IMR-90 (cell line): ENCODE results near the gene ABHD3. TPM values are rescaled to one million over a fixed set of nuclear protein-coding genes. Genes with fewer than 3 reads are reported as not detected.
A peak's percentile ranks its signal among the peaks of the same experiment; 100 is the strongest.

Experiments
- ATAC-seq: fragments of 200-7000 bp; cut with Tn5 transposase; 2 replicates; pipeline ENCODE4 v1.9.1; 2020; ENCODE audit warnings: low read depth, mild to moderate bottlenecking, moderate library complexity
- BruUV-seq: library from RNA; stranded (reverse); fragments of 400-500 nt; replicated peaks from 2 replicates; lab custom pipeline; 2021; lab: Mats Ljungman, UMichigan
- CTCF ChIA-PET: fragments of 300-600 bp; formaldehyde crosslinking; extraction: SDS; loops from one replicate; lab custom pipeline; 2021; ENCODE audit warnings: antibody characterized with exemption; lab: Yijun Ruan, JAX
- POLR2A ChIA-PET: fragments of 300-600 bp; sonication (Branson Sonifier 250); formaldehyde crosslinking; loops from one replicate; lab custom pipeline; 2022; ENCODE audit warnings: antibody characterized with exemption; ENCODE audit not compliant: unreplicated experiment; lab: Charles Lee
- DNase-seq: peaks from one replicate; pipeline ENCODE4 v3.0.0; 2013
- H2AFZ ChIP-seq: replicated peaks from 2 replicates; pipeline ENCODE3; 2013; ENCODE audit warnings: low read length, mild to moderate bottlenecking; ENCODE audit not compliant: poor library complexity
- H2AK5ac ChIP-seq: 2 replicates; pipeline ENCODE4 v1.6.1; 2013; ENCODE audit warnings: low read depth, low read length, inconsistent platforms
- H2AK9ac ChIP-seq: replicated peaks from 2 replicates; pipeline ENCODE3; 2013; ENCODE audit warnings: mild to moderate bottlenecking, low read depth, low read length, moderate library complexity; ENCODE audit not compliant: poor library complexity
- H2BK120ac ChIP-seq: 2 replicates; pipeline ENCODE4 v1.6.1; 2013; ENCODE audit warnings: low read depth, low read length, inconsistent platforms
- H2BK15ac ChIP-seq: 3 replicates; pipeline ENCODE4 v1.6.1; 2013; ENCODE audit warnings: low read depth, low read length, inconsistent platforms
- H2BK20ac ChIP-seq: 2 replicates; pipeline ENCODE4 v1.6.1; 2013; ENCODE audit warnings: low read depth, mild to moderate bottlenecking, inconsistent platforms, low read length, moderate library complexity
- H2BK5ac ChIP-seq: 2 replicates; pipeline ENCODE4 v1.6.1; 2013; ENCODE audit warnings: mild to moderate bottlenecking, low read depth, low read length, inconsistent platforms; ENCODE audit not compliant: poor library complexity, severe bottlenecking
- H3K14ac ChIP-seq: replicated peaks from 2 replicates; pipeline ENCODE4 v1.6.1; 2013; ENCODE audit warnings: low read depth, low read length, inconsistent platforms
- H3K18ac ChIP-seq: 2 replicates; pipeline ENCODE4 v1.6.1; 2013; ENCODE audit warnings: low read depth, low read length, control low read depth
- H3K23ac ChIP-seq: 2 replicates; pipeline ENCODE4 v1.6.1; 2013; ENCODE audit warnings: low read depth, low read length, inconsistent platforms
- H3K27ac ChIP-seq: 2 replicates; pipeline ENCODE4 v1.5.1; 2013; ENCODE audit warnings: mild to moderate bottlenecking, control low read depth, low read length; ENCODE audit not compliant: insufficient read depth
- H3K27me3 ChIP-seq: 2 replicates; pipeline ENCODE4 v1.6.1; 2013; ENCODE audit warnings: low read length; ENCODE audit not compliant: control insufficient read depth, insufficient read depth
- H3K36me3 ChIP-seq: 2 replicates; pipeline ENCODE4 v1.6.1; 2013; ENCODE audit warnings: low read length, mixed read lengths; ENCODE audit not compliant: control insufficient read depth, insufficient read depth
- H3K4ac ChIP-seq: 2 replicates; pipeline ENCODE4 v1.6.1; 2013; ENCODE audit warnings: low read depth, low read length, inconsistent platforms
- H3K4me1 ChIP-seq: 2 replicates; pipeline ENCODE4 v1.6.1; 2013; ENCODE audit warnings: low read length, mixed read lengths; ENCODE audit not compliant: control insufficient read depth, insufficient read depth
- H3K4me2 ChIP-seq: 2 replicates; pipeline ENCODE4 v1.6.1; 2013; ENCODE audit warnings: low read depth, mild to moderate bottlenecking, control low read depth, low read length, moderate library complexity
- H3K4me3 ChIP-seq: 2 replicates; pipeline ENCODE4 v1.5.1; 2013; ENCODE audit warnings: low read depth, mild to moderate bottlenecking, control low read depth, low read length, moderate library complexity; ENCODE audit not compliant: insufficient read depth
- H3K56ac ChIP-seq: 2 replicates; pipeline ENCODE4 v1.6.1; 2013; ENCODE audit warnings: low read length, inconsistent platforms; ENCODE audit not compliant: insufficient read depth; ENCODE audit errors: extremely low read depth
- H3K79me1 ChIP-seq, 2 experiments: 2 replicates each; pipeline ENCODE4 v1.6.1; 2013; ENCODE audit warnings: low read length in 2 of 2, inconsistent platforms in 1 of 2, low read depth in 1 of 2
- H3K9ac ChIP-seq: 2 replicates; pipeline ENCODE4 v1.6.1; 2013; ENCODE audit warnings: low read depth, low read length, control low read depth
- H3K9me1 ChIP-seq: 2 replicates; pipeline ENCODE4 v1.6.1; 2013; ENCODE audit warnings: low read length, inconsistent platforms; ENCODE audit not compliant: insufficient read depth
- H3K9me3 ChIP-seq: 2 replicates; pipeline ENCODE4 v1.6.1; 2013; ENCODE audit warnings: low read length; ENCODE audit not compliant: control insufficient read depth, insufficient read depth
- H4K20me1 ChIP-seq: 2 replicates; pipeline ENCODE4 v1.6.1; 2013; ENCODE audit warnings: low read length, inconsistent platforms; ENCODE audit not compliant: insufficient read depth
- H4K5ac ChIP-seq: 2 replicates; pipeline ENCODE4 v1.6.1; 2013; ENCODE audit warnings: mild to moderate bottlenecking, low read depth, low read length, control low read depth
- H4K8ac ChIP-seq, 2 experiments: 2 replicates each; pipeline ENCODE4 v1.6.1; 2013; ENCODE audit warnings: low read depth in 2 of 2, low read length in 2 of 2, control low read depth in 1 of 2, inconsistent platforms in 1 of 2
- H4K91ac ChIP-seq: 2 replicates; pipeline ENCODE4 v1.6.1; 2013; ENCODE audit warnings: low read depth, low read length, inconsistent platforms; ENCODE audit not compliant: insufficient read depth
- BHLHE40 ChIP-seq: fragments of 150-350 bp; IDR thresholded peaks from 2 replicates; pipeline ENCODE4 v1.6.1; 2016; ENCODE audit warnings: mild to moderate bottlenecking, low read depth, low read length
- CEBPB ChIP-seq: IDR thresholded peaks from 2 replicates; pipeline ENCODE4 v1.6.1; 2012; ENCODE audit warnings: low read depth, low read length, improper control_type of control experiment
- CHD1 ChIP-seq: IDR thresholded peaks from 2 replicates; pipeline ENCODE4 v1.6.1; 2012; ENCODE audit warnings: low read depth, low read length, improper control_type of control experiment
- CTCF ChIP-seq: conservative IDR thresholded peaks from 2 replicates; pipeline ENCODE4 v1.5.1; 2012; ENCODE audit warnings: mild to moderate bottlenecking, low read depth, low read length, improper control_type of control experiment
- ELK1 ChIP-seq: fragments of 150-350 bp; IDR thresholded peaks from 2 replicates; pipeline ENCODE4 v1.6.1; 2016; ENCODE audit warnings: low read depth, mild to moderate bottlenecking, low read length, moderate library complexity, borderline replicate concordance
- FOS ChIP-seq: fragments of 150-350 bp; IDR thresholded peaks from 2 replicates; pipeline ENCODE4 v1.6.1; 2016; ENCODE audit warnings: low read depth, low read length
- MAFK ChIP-seq: IDR thresholded peaks from 2 replicates; pipeline ENCODE4 v1.6.1; 2012; ENCODE audit warnings: low read depth, low read length, improper control_type of control experiment
- MAZ ChIP-seq: IDR thresholded peaks from 2 replicates; pipeline ENCODE4 v1.6.1; 2012; ENCODE audit warnings: low read depth, mild to moderate bottlenecking, low read length, improper control_type of control experiment, moderate library complexity, borderline replicate concordance
- NFE2L2 ChIP-seq: fragments of 150-350 bp; IDR thresholded peaks from 2 replicates; pipeline ENCODE4 v1.6.1; 2016; ENCODE audit warnings: low read depth, mild to moderate bottlenecking, low read length
- POLR2A ChIP-seq: IDR thresholded peaks from 2 replicates; pipeline ENCODE4 v1.6.1; 2012; ENCODE audit warnings: mild to moderate bottlenecking, low read depth, low read length
- RAD21 ChIP-seq: IDR thresholded peaks from 2 replicates; pipeline ENCODE4 v1.6.1; 2012; ENCODE audit warnings: low read length, improper control_type of control experiment
- RCOR1 ChIP-seq: IDR thresholded peaks from 2 replicates; pipeline ENCODE4 v1.6.1; 2012; ENCODE audit warnings: mild to moderate bottlenecking, low read length, improper control_type of control experiment; ENCODE audit not compliant: insufficient replicate concordance
- RFX5 ChIP-seq: IDR thresholded peaks from 2 replicates; pipeline ENCODE4 v1.8.0; 2012; ENCODE audit warnings: low read depth, mild to moderate bottlenecking, low read length, moderate library complexity
- SMC3 ChIP-seq: fragments of 150-350 bp; IDR thresholded peaks from 2 replicates; pipeline ENCODE4 v1.6.1; 2016; ENCODE audit warnings: low read depth, mild to moderate bottlenecking, antibody characterized with exemption, low read length, moderate library complexity
- USF2 ChIP-seq: fragments of 150-350 bp; IDR thresholded peaks from 2 replicates; pipeline ENCODE4 v1.6.1; 2017; ENCODE audit warnings: mild to moderate bottlenecking, antibody characterized with exemption, low read length, low read depth
- WGBS, 2 experiments: methylation state at CpG; one replicate each; pipeline versions ENCODE4 v1.1.5 to v1.1.7; 2013; ENCODE audit warnings: missing lambda C conversion rate in 2 of 2; ENCODE audit not compliant: insufficient read length in 1 of 2; ENCODE audit errors: extremely low coverage in 2 of 2; 5-methylcytosine and 5-hydroxymethylcytosine counted together
- dilution Hi-C: fragments of 300-500 bp; cut with HindIII; formaldehyde crosslinking; loops from one replicate; pipeline ENCODE4 v1.14.3; 2018; ENCODE audit warnings: low sequenced_read_pairs; ENCODE audit not compliant: unreplicated experiment
- in situ Hi-C: fragments of 300-500 bp; cut with MboI; formaldehyde crosslinking; loops from 3 replicates; pipeline ENCODE4 v1.14.3; 2019; ENCODE audit warnings: low sequenced_read_pairs, inconsistent platforms, mixed read lengths
- intact Hi-C: fragments of 100-400 bp; cut with micrococcal nuclease; formaldehyde crosslinking; loops from 2 replicates; pipeline ENCODE4 v1.10.0; 2022
- polyA plus RNA-seq, 3 experiments: library from polyadenylated mRNA; depleted of rRNA; stranded (reverse); fragments of >200 nt; gene quantifications; 2 replicates each; pipeline ENCODE4 v1.2.3, GENCODE V29; 2012; ENCODE audit warnings: low replicate concordance in 1 of 3
- total RNA-seq: library from RNA; depleted of rRNA; stranded (reverse); fragments of >200 nt; gene quantifications from 2 replicates; pipeline ENCODE4 v1.2.3, GENCODE V29; 2012

Gene ABHD3
- total and polyA plus RNA-seq, 2 of the 4 experiments (the other 2 are of a cell fraction) = 4.5 to 5.5 TPM

- Histone ChIP-seq H3K56ac (peak overlapping the region; percentile 85; the same call in 1 of the 2 replicates), H3K36me3 (no peaks in the 10 kb centered on the region), H3K79me1 (peaks cover 6 to 19% of the 10 kb centered on the region in 2 experiments; a peak in 3 of 4 replicates), H2AK9ac (peak overlapping the region; percentile 92), H2BK5ac (no peak overlapping the region), H3K9me3 (no peaks in the 10 kb centered on the region), H3K27me3 (no peaks in the 10 kb centered on the region), H3K9ac (peak overlapping the region; percentile 83), H2BK120ac (peak overlapping the region; percentile 61), H2AK5ac (no peak overlapping the region), H3K14ac (peak overlapping the region; percentile 94), H2BK15ac (no peak overlapping the region), H4K20me1 (no peaks in the 10 kb centered on the region), H3K4ac (peak overlapping the region; percentile 86), H4K8ac (peak overlapping the region; percentile 56 to 90), H3K18ac (peak overlapping the region; percentile 8; the same call in 1 of the 2 replicates), H3K23ac (peak overlapping the region; percentile 74), H3K4me1 (no peaks in the 10 kb centered on the region; the same call in 1 of the 2 replicates), H3K4me2 (peak overlapping the region; percentile 80), H3K27ac (peak overlapping the region; percentile 59; the same call in 1 of the 2 replicates), H3K4me3 (peak overlapping the region; percentile 99), H3K9me1 (no peaks in the 10 kb centered on the region), H4K91ac (peak overlapping the region; percentile 68; the same call in 1 of the 2 replicates), H2AFZ (peak overlapping the region; percentile 98), H2BK20ac (peak overlapping the region; percentile 71), H4K5ac (peak overlapping the region; percentile 24)
- ChIA-PET POLR2A (no interaction called here), CTCF (no interaction called here)
- 0% methylated on average over 7 of the region's 17 CpGs; no CpG with 5 or more reads in 1 of the 2 experiments for WGBS, 2 experiments
- intact Hi-C loops = loop anchor here (1.0 to 5.0 kb wide), 3 partner anchors 37 to 216 kb away; partner anchors contain the start of gene MIB1
- no TSS peak for BruUV-seq
- DNase-seq (peak; percentile 51), ATAC-seq (no peak)
- in situ Hi-C loops = no loop called here
- dilution Hi-C loops = no loop called here
- TF ChIP-seq RAD21 = no peak
- TF ChIP-seq ELK1 = no peak
- no peak for TF ChIP-seq RFX5
- no peak for TF ChIP-seq USF2
- no peak for TF ChIP-seq NFE2L2
- no peak for TF ChIP-seq CTCF
- no peak for TF ChIP-seq POLR2A
- no peak for TF ChIP-seq BHLHE40
- no peak for TF ChIP-seq CEBPB
- TF ChIP-seq MAFK = no peak
- no peak for TF ChIP-seq FOS
- TF ChIP-seq CHD1 = no peak
- TF ChIP-seq MAZ = no peak
- TF ChIP-seq SMC3 = no peak
- no peak for TF ChIP-seq RCOR1
Measured at GRCh38 chr18:21703241-21703820, 1.2 kb downstream of the ABHD3 start.
